NCI-H446 (cell line): ENCODE results near the gene GDF10.
A peak's percentile ranks its signal among the peaks of the same experiment; 100 is the strongest.

Experiments
- DNase-seq, 2 experiments: peaks; one replicate each; lab custom pipeline; 2025; lab: John Stamatoyannopoulos, UW

The GDF10 gene

DNA sequence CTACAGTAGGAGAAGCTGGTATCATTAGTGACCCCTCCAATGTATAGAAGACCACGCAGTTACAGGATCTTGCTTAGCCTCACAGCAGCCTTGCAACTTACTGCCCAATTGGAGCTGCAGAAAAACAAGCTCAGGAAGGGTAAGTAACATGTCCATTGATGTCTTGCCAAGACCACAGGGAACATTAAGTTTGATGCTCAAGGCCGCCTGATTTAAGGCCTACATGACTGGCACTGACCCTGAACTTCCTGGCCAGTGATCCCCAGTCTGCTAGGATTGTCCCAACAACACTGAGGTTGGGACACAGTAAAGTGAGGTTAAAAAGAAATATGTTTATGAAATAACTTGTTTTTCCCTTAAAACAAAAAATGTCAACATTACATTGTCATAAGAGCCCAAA is 15.4 kb downstream of the GDF10 start:
- DNase-seq, result no peak

DNA sequence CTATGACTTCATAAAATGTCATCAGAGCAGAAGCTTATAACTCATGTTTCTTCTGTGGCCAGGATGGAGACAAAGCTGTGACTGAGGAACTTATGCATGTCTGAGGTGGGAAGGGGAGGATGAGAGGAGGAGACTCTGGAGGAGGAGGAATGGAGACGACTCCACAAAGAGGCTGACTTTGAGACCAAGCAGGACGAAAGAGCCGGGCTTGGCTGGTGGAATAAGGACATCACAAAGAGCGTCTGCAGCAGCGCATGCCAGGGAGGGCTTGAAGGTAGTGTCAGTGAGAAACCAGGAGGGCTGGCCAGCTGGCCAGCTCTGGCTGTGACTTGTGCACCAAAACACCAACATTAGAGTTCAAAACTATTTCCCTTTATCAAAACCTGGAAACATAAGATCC is 16.1 kb downstream of the GDF10 start:
- DNase-seq, result no peak

DNA sequence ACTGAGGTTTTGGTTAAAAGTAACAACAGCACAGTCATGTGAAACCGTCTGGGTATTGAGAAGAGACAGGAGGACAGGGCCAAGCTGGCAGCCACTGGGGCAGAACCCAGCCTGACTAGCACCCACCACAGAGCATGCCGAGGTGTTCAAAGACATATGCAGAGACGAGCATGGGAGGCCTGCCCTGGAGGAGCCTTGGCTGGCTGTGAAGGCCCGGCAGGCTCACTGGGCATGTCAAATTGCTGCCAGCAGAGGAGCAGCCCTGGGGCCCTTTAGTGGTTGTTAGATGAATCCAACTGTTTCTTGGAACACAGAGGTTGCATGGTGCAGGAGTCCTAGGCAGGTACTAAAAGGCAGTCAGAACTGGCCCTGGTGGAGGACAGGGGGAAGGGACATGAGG is 17.3 kb downstream of the GDF10 start:
- no peak for DNase-seq

DNA sequence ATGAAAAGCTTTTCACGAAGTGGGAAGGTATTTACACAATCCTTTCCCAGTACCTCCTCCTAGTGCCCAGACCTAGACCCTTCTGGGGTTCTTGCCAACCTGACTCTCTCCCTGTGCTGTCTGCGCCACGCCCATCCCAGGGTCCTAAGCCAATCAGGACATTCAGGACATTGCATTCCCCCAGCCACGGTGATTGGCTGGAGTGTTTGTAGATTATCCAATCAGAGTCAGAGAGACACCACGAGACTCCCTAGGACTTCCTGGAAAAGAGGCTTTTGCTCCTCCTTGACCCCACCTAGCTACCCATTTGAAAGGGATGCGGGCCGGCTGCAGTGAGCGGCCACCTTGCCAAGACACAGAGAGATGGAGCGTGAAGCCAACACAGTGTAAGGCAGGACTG is 18.7 kb downstream of the GDF10 start:
- peak in 1 of 2 experiments; percentile 1 for DNase-seq

DNA sequence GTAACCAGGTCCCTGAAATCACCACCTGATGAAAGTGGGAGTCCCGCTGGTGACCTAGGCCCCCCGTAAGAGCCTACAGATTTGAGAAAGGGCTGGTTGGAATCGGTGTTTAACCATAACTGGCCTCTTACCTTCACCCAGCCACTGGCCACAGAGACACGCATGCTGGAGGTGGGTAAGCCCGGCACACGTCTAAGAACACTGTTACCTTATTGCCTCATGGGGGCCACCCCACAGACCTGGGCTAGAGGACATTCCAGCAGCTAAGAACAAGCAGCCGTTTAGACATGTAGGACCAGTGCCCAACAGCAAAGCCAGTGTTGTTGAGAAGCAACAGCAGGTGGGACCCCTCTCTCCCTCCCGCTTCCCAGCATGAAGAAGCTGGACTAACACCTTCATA is 19.8 kb downstream of the GDF10 start:
- no peak for DNase-seq

DNA sequence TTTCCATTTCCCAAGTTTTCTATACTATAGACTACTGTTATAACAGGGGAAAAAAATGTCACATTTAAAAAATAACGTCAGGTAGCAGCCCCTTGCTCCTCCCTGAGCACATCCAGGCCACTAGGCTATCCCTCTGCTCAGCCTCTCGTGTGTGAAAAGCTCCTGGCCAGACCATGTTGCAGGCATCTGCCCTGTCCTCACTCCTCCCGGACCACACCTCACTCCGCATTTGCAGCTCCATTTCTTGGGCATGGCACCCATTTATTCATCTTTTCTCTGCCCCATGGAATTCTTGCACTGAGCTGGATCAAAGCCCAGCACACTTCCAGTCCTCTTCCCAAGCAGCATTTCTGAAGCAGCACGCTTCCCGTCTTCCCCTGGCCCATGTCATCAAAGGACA is 20.8 kb downstream of the GDF10 start:
- no peak for DNase-seq

DNA sequence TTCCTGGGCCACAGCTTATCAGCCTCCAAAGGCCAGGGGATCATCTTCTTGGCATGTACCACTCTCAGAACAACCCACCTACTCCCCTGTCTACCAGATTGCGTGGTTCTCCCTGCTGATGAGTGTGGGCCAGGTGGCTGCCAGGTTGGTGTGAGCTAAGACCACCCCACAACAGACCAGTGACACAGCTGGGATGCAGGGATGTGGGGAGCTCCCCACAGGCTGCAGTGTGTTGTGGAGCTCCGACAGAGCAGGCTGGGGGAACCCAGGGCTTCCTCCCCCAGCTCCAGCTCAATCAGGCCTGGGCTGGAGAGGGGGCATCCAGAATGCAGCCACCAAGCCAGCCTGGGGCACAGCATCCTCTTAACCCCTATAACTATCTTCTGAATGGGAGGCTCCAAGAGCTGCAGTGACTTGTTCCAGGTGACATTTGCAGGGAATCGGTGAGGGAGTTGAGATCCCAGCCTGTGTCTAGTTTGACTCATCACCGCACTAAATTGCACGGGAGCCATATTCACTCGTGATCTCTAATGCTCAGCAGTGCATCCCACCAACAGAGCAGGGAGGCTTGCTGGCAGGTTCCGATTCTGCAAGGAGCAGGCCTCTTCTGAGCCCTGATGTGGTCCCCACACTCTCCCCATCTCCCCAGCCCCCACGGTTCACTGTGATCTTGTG is 21.7 kb downstream of the GDF10 start:
- no peak for DNase-seq

DNA sequence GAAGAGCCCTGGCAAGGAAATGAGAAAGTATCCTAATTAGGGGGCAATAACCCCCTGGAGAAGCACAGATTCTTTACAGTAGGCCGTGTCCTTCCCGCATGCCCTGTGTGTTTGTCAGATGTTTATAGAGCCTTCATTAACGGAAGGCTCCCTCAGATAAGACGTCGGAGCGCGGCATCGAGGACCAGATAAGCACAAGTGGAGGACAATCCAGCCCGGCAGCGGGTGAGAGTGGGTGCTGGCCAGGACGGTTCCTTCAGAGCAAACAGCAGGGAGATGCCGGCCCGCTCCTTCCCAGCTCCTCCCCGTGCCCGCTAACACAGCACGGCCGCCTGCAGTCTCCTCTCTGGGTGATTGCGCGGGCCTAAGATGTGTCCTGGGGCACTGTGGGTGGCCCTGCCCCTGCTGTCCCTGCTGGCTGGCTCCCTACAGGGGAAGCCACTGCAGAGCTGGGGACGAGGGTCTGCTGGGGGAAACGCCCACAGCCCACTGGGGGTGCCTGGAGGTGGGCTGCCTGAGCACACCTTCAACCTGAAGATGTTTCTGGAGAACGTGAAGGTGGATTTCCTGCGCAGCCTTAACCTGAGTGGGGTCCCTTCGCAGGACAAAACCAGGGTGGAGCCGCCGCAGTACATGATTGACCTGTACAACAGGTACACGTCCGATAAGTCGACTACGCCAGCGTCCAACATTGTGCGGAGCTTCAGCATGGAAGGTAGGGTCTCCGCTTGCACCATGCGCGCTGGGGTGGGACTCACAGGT is 22.5 kb downstream of the GDF10 start, which contains the start of gene GDF2:
Gene GDF2 (plus strand): TSS at position 155 of the 762 bp plus-strand sequence. CDS start 215 bp downstream, at position 370.
- DNase-seq, result no peak

DNA sequence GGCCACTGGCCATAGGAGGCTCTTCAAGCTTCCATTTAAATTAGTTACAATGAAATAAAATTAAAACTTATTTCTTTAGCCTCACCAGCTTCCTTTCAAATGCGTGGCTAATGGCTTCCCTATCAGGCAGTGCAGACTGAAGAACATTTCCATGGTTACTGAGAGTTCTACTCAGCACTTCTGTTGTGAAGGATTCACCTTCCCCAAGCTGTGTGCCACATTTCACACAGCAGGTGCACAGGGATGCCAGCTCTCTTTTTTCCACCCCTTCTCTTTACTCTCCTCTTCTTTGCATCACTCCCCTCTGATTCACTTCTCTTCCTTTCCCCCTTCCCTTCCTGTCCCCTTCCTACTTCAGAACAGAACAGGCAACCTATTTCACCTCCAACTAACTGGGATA is 23.1 kb downstream of the GDF10 start:
- DNase-seq, result no peak

DNA sequence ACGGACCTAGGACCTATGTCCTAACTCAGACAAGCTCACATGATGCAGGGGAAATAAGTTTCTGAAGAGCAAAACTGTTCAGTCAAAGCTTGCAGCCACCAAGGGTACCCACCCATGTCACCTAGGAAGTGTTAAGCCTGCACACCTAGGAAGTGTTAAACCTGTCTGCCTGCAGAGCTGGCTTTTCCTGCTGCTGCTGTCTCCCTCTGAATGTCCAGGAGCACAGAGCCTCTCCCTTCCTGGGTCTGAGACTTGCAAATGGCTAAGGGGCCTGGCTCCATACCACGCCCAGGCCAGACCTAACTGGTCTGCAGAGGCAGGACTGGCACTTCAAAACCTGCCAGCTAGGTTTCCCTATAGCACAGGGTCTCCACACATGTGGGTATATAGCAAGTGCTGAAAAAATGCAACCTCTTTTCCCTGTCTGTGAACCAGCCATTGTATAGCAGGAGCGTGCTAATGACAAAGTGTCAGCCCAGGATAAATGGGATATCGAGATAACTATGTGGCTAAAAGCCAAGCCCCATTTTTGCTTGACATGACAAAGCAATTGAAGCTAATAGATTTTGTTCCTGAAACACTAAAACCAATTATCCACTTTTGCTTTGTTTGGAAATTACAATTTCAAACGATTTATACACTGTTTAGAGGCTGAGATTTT is 23.8 kb downstream of the GDF10 start:
- no peak for DNase-seq

DNA sequence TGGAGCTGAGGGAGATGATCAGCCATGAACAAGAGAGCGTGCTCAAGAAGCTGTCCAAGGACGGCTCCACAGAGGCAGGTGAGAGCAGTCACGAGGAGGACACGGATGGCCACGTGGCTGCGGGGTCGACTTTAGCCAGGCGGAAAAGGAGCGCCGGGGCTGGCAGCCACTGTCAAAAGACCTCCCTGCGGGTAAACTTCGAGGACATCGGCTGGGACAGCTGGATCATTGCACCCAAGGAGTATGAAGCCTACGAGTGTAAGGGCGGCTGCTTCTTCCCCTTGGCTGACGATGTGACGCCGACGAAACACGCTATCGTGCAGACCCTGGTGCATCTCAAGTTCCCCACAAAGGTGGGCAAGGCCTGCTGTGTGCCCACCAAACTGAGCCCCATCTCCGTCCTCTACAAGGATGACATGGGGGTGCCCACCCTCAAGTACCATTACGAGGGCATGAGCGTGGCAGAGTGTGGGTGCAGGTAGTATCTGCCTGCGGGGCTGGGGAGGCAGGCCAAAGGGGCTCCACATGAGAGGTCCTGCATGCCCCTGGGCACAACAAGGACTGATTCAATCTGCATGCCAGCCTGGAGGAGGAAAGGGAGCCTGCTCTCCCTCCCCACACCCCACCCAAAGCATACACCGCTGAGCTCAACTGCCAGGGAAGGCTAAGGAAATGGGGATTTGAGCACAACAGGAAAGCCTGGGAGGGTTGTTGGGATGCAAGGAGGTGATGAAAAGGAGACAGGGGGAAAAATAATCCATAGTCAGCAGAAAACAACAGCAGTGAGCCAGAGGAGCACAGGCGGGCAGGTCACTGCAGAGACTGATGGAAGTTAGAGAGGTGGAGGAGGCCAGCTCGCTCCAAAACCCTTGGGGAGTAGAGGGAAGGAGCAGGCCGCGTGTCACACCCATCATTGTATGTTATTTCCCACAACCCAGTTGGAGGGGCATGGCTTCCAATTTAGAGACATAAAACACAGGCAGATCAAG is 25.6 kb downstream of the GDF10 start:
- DNase-seq, result no peak

DNA sequence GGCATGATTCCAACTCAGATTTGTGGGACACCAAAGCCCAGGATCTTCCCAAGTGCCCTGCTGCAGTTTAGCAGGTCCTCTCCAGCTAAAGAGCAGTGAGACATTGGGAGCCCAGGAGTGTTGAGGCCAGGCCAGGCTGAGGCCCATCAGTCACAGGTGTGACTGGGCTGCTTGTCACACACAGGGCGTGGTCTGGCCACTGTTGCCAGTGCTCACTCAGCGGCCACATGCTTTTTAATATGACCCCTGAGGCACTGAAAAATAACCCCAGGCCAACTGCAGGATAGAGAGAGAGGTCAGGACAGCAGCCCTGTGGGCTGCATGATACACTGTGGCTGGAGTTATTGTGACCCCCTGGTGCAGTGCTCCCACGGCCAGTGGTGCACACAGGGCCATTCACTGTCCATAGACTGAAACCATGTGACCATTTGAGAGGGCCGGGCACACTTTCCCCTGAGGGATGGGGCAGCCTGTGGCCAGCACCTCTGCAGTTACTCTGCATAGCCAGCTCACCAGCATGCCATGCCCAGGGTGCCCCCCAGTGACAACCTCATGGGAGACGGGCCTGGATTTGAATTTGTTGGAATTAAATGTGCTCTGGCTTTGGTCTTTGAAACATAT is 26.4 kb downstream of the GDF10 start:
- no peak for DNase-seq

DNA sequence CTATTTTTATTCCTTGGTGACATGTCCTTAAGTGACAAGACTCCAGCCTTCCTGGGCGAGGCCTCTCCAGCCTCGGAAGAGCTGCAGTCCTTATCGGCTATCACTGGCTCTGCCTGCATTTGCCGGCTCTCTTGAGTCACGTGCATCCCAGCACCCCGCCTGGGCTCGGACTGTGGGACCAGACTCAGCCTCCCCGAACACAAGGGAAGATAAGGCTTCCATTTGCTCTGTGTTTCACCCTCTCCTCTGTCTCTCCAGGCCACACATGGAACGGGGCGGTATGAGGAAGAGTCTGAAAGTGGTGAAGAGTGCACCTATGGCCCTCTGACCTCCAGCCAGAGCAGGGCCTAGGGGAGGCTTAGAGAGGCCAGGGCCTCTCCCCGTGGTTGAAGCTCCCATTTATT is 26.9 kb downstream of the GDF10 start:
- no peak for DNase-seq

DNA sequence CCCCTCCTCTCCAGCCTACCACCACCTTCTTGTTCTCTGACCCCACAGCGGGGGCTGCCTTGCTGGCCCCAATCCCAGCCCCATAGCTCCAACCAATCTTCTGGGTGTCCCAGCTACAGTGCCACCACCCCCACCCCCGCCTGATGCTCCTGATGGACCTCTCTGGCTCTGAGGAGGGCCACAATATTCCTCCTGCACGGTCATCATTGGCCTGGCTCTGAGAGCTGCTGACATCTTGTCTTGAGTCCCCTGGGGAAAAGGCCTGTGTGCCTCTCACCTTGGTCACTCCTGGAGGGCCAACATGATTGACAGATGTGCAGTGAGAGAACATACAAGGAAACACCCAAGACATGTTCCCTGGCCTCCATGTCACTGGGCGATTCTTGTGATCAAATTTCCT is 29.9 kb downstream of the GDF10 start:
- DNase-seq, result no peak

DNA sequence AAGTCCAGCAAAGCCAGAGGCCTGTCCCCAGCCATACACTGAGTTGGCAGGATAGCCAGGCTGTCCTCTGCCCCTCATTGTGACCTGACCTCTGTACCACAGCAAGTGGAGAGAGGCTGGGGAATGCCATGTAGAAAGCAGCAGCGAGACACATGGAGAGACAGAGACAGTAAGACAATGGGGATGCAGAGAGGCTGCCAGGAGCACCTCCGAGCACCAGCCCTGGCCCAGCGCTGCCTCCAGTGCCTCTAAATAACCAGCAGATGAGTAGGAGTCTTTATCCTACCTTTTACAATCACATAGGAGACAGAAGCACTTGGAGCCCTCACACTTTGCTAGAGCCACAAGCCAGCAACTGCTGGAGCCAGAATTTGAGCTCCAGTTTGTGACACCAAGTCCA is 30.4 kb downstream of the GDF10 start:
- no peak for DNase-seq

DNA sequence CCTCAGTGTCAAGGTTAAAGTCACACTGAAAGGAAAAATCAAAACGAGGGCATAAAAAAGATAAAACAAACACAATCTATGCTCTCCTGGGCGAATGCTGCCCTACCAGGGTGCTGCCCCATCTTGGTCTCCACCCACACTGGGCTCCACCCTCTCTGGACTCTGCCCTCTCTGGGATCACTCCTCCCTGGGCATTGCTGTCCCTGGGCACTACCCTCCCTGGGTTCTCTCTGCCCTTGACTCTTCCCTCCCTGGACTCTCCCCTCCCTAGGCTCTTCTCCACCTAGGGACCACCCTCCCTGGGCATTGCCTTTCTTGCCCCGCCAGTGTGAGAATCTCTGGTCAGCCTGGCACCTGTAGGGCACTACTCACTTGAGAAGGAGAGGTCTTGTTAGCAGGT is 30.8 kb downstream of the GDF10 start:
- no peak for DNase-seq

DNA sequence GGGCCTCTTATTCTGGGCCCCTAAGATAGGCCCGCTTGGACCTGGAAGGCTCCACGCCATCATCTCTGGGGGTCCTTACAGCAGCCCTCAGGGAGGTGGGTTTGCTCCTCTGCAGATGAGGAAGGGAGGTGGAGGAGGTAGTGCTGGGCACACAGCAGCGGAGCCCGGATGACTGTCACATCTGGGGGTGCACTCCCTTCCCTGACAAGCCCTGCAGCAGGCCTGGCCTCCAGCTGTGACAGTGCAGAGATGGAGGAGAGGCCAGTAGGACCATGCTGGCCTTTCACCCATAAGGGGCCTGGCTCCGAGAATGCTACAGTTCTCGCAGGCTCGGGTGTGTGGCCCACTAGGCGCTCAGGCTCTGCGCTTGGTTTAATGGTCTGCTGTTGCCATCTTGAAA is 31.5 kb downstream of the GDF10 start:
- no peak for DNase-seq

DNA sequence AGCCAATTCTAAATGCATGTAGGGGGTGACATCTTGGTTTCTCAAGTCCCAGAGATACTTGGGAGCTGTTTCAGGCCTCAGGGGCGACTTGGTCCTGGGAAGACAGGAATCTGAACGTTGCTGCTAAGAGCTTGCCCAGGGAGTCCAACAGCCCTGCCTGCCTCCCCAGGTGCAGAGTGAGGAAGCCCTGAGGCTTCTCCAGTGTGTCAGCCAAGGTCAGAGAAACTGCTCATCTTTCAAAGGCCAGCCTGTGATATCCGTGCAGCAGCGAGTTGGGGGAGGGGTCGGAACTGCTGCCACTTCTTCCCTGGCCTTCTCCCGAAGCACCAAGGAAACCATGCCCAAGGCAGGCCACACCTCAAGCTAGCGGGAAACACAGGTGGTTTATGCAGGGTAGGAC is 32.0 kb downstream of the GDF10 start:
- DNase-seq, result no peak

DNA sequence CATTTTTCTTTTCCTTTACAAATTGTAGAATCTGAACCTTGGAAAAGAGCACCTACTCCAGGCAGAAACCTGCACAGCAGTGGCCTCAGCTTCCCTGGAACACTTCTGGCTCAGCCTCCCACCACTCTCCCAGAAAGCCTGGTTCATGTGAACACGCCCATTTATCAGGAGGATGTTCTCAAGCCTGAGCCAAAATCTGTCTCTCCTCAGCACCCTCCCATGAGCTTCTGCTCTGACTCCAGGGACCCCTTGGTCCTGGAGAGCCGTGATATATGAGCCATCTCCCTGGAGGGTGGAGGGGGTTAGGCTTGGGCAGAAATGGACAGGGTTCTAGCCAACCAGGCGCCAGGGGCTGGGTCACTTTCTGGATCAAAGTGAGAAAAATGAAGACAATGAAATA is 32.4 kb downstream of the GDF10 start:
- DNase-seq, result no peak

DNA sequence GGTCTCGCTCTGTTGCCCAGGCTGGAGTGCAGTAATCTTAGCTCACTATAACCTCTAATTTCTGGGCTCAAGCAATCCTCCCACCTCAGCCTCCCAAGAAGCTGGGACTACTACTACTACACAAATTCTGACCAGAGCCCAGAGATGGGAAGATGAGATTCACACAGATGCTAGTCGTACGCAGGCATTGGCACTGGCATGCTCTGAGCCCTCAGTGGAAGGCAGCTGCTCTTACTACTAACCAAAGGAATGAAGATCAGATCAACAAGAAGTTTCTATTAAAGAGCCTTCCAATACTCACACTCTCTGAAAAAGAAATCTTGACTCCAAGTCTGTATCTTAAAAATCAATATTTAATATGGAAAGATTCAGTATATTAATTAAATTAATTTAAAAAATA is 32.9 kb downstream of the GDF10 start:
- DNase-seq, result no peak

DNA sequence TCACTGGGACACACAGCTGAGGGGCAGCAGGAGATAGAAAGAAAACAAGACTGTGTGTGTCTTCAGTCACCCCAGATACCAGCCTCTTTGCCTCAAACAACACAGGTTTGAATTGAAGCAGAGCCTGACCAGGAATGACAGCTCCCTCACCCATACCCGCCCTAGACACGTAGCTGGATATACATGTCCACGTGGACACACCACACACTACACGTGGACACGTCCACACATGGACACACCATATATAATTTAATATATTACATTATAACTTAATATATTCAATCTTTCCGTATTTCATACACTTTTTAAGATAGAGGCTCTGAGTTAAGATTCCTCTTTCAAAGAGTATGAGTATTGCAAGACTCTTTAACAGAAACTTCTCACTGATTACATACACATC is 33.5 kb downstream of the GDF10 start:
- DNase-seq, result no peak
